Type B pancreatic cell (in vitro differentiated cells): ENCODE results near the gene TREX2. TPM values are rescaled to one million over a fixed set of nuclear protein-coding genes. Genes with fewer than 3 reads are reported as not detected.

Experiments
- DNase-seq: peaks from one replicate; pipeline ENCODE4 v3.0.0; 2021; ENCODE audit warnings: mixed read lengths; ENCODE audit not compliant: unreplicated experiment; ENCODE audit errors: extremely low spot score
- H3K27ac Mint-ChIP-seq: 2 replicates; pipeline ENCODE4 v1.8.0; 2021; ENCODE audit warnings: mild to moderate bottlenecking, mixed read lengths
- H3K27me3 Mint-ChIP-seq: 2 replicates; pipeline ENCODE4 v1.8.0; 2021; ENCODE audit warnings: mixed read lengths
- H3K36me3 Mint-ChIP-seq: 2 replicates; pipeline ENCODE4 v1.8.0; 2021; ENCODE audit warnings: mixed read lengths
- H3K4me1 Mint-ChIP-seq: one replicate; pipeline ENCODE4 v1.8.0; 2021; ENCODE audit warnings: mixed read lengths; ENCODE audit not compliant: unreplicated experiment
- H3K4me3 Mint-ChIP-seq: 2 replicates; pipeline ENCODE4 v1.8.0; 2021; ENCODE audit warnings: mild to moderate bottlenecking, mixed read lengths
- H3K9me3 Mint-ChIP-seq: 2 replicates; pipeline ENCODE4 v1.8.0; 2021; ENCODE audit warnings: mixed read lengths
- total RNA-seq: library from RNA; stranded (reverse); gene quantifications from 2 replicates; pipeline ENCODE4 v1.2.1, GENCODE V29; 2021; ENCODE audit warnings: low replicate concordance
- TF ChIP-seq, protein P1 (sequence below): fragments of 200-600 bp; sonication (generic); conservative IDR thresholded peaks from 2 replicates; pipeline ENCODE4 v1.5.0; 2021; ENCODE audit warnings: antibody characterized with exemption, mild to moderate bottlenecking

TREX2 gene
- total RNA-seq, 1 donor from 2014 or later, result 0.72 TPM

DNA sequence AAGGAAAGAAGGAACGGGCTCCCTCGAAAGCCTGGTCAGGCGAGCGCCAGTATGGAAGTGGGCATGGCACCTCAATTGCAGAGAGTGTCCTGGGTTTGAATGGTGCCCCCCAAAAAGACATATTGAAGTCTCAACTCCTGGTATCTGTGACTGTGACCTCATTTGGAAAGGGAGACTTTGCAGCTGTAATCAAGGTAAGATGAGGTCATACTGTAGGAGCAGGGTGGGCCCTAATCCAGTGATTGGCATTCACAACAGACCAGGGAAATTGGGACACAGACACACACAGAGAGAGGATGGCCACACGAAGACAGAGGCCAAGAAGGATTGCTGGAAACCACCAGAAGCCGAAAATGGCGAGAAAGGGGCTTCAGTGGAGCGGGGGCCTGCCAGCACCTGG, 28.2 kb downstream of the TREX2 start:
- DNase-seq, result no peak
- H3K4me1 Mint-ChIP-seq, result no peaks in the 10 kb centered on the region
- no peaks in the 10 kb centered on the region for H3K36me3 Mint-ChIP-seq
- H3K9me3 Mint-ChIP-seq, result no peaks in the 10 kb centered on the region
- H3K4me3 Mint-ChIP-seq, result no peak overlapping the region
- no peak overlapping the region for H3K27ac Mint-ChIP-seq
- peaks cover 5% of the 10 kb centered on the region for H3K27me3 Mint-ChIP-seq
- TF ChIP-seq, protein P1, sequence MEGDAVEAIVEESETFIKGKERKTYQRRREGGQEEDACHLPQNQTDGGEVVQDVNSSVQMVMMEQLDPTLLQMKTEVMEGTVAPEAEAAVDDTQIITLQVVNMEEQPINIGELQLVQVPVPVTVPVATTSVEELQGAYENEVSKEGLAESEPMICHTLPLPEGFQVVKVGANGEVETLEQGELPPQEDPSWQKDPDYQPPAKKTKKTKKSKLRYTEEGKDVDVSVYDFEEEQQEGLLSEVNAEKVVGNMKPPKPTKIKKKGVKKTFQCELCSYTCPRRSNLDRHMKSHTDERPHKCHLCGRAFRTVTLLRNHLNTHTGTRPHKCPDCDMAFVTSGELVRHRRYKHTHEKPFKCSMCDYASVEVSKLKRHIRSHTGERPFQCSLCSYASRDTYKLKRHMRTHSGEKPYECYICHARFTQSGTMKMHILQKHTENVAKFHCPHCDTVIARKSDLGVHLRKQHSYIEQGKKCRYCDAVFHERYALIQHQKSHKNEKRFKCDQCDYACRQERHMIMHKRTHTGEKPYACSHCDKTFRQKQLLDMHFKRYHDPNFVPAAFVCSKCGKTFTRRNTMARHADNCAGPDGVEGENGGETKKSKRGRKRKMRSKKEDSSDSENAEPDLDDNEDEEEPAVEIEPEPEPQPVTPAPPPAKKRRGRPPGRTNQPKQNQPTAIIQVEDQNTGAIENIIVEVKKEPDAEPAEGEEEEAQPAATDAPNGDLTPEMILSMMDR, result no peak

DNA sequence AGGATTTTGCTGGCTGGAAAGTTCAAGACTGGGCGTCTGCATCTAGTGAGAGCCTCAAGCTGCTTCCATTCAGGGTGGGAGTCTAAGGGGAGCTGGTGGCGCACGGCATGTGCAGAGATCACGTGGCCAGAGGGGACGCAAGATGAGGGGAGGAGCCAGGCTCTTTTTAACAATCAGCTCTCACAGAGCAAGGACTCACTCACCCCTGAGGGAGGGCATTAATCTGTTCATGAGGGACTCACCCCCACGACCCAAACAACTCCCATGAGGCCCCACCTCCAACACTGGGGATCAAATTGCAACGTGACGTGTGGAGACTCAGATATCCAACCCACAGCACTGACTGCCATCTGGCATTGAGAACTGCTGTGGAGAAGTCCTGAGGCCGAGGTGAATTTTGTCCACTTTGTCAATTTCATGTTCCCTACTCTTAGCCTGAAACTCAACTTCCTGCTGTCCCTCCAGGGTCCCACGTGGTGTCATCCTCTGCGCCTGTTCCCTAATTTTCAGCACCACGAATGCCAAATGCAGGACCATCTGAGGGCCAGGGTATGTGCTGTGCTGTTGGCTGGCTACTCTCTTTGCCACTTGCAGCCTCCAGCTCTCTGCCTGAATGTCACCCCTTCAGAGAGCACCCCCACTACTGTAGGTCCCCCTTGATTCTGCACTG, 28.9 kb downstream of the TREX2 start:
- Mint-ChIP-seq H3K27me3 (peaks cover 11% of the 10 kb centered on the region), H3K4me3 (no peak overlapping the region), H3K36me3 (no peaks in the 10 kb centered on the region), H3K4me1 (no peaks in the 10 kb centered on the region), H3K9me3 (no peaks in the 10 kb centered on the region), H3K27ac (no peak overlapping the region)
- DNase-seq, result no peak
- TF ChIP-seq, protein P1, result no peak

DNA sequence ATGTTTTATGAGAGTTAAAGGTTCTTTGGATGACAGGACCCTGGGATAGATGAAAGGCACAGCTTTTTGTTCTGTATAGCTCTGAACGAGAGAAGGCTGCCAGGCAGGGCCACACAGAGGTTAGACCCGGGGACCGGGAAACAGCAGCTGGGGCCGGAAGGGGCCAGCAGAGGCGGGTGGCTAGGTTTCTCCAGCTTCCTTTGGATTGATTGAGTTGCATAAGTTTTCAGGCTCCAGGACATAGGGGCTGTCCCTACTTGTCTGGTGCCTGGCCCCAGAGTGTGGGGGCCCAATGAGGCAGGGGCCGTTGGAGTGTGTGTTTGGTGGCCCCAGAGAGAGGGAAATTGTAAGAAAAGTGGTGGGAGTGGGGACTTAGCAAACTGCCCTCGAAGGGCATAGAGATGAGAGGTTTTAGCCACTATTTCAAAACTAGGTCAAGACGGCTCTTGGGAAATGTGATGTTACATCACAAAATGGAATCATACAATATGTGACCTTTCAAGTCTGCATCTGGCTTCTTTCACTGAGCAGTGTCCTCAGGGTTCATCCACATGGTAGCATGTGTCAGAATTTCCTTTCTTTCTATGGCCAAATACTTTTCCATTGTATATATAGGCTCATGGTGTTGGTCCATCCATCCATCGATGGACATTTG, 30.9 kb downstream of the TREX2 start:
- Mint-ChIP-seq H3K9me3 (no peaks in the 10 kb centered on the region), H3K27me3 (peaks cover 17% of the 10 kb centered on the region), H3K4me1 (no peaks in the 10 kb centered on the region), H3K27ac (no peak overlapping the region), H3K36me3 (no peaks in the 10 kb centered on the region), H3K4me3 (no peak overlapping the region)
- TF ChIP-seq, protein P1, result no peak
- no peak for DNase-seq

DNA sequence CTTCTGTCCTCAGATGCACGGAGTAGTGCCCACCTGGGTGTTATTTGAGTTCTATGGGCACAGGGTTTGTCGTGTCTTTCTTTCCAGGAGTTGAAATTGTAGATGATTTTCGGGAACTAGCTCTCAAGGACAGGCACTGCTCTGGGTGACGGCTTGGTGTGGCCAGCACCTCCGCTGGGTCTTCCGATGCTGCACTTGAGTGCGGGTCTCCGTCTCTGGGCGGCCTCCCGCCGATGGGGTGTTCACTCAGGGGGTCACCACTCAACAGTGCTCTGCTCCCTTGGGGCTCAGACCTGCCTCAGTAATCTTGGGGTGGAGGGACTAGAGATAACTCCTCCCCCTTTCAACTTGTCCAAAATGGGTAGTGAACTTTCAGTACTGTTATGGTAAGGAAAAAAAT, 32.1 kb downstream of the TREX2 start:
- Mint-ChIP-seq H3K4me1 (no peaks in the 10 kb centered on the region), H3K4me3 (no peak overlapping the region), H3K27ac (no peak overlapping the region), H3K36me3 (no peaks in the 10 kb centered on the region), H3K27me3 (peaks cover 17% of the 10 kb centered on the region), H3K9me3 (no peaks in the 10 kb centered on the region)
- TF ChIP-seq, protein P1, result no peak
- DNase-seq, result no peak

DNA sequence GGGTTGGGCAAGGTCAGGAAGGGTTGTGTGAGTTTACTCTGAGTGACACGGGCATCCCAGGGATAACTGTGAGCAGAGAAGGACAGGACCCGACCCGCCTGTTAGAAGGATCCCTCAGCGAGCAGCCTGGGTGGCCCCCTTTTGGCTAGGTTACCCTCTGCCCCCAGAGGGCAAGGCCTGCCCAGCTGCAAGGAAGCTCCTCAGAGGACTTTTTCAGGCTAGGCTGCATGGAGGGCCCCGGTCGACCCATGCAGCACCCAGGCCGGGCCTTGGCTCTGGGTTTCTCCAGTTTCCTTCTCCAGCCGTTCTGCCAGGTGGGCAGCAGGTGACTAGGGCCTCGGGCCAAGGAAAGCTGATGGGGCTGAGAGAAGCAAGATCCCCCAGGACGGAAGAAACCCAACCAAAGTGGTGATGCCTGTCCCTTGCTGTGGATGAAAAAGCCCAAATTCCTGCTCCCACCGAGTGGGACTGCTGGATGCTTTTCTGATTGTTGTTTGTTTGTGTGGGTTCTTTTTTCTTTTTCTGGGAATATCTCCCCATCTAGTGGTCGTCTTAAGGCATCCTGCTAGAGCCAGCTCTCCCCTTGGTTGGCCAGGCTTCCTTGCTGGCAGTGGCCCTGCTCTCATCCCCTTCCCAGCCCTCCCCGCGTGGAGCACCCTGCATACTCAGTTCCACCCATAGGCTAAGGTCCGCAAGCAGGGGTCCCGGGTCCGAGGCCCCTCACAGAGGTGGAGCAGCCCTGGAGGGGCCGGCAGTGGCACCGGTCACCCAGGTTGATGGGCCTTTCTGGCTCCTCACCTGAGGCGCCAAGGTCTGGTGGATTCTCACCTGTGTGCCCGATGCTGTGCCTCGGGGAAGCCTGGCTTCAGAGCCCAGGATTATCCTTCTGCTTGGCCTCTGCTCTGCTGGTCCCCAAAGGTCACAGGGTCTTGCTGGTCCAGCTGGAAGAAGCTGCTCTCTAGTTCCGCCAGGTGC, 32.8 kb downstream of the TREX2 start:
- Mint-ChIP-seq H3K9me3 (no peaks in the 10 kb centered on the region), H3K27ac (no peak overlapping the region), H3K27me3 (peaks cover 17% of the 10 kb centered on the region), H3K4me3 (no peak overlapping the region), H3K36me3 (no peaks in the 10 kb centered on the region), H3K4me1 (no peaks in the 10 kb centered on the region)
- TF ChIP-seq, protein P1, result peak; percentile 36
- DNase-seq, result no peak
